Uterus (tissue), 4 donors: ENCODE data around the gene SNRNP25. TPM values are rescaled to one million over a fixed set of nuclear protein-coding genes. Genes with fewer than 3 reads are reported as not detected.

Source experiments
- DNase-seq, 2 donors: peaks; one replicate each; pipeline ENCODE4 v3.0.0-alpha.2; 2019 to 2020
- H3K27ac ChIP-seq, 2 donors: fragments of 200-600 bp; sonication (generic); 1 replicate in 1 of 2; 2 replicates in 1 of 2; pipeline ENCODE4 v1.5.1; 2016 to 2018
- H3K27me3 ChIP-seq, 2 donors: fragments of 200-600 bp; sonication (generic); one replicate each; pipeline ENCODE4 v1.5.1; 2018 to 2019; ENCODE audit warnings: control low read depth in 1 of 2
- H3K36me3 ChIP-seq, 2 donors: fragments of 200-600 bp; sonication (generic); one replicate each; pipeline ENCODE4 v1.5.1; 2019; ENCODE audit warnings: control low read depth in 1 of 2
- H3K4me1 ChIP-seq, 2 donors: fragments of 200-600 bp; sonication (generic); one replicate each; pipeline ENCODE4 v1.5.1; 2018 to 2019; ENCODE audit warnings: control low read depth in 1 of 2
- H3K4me3 ChIP-seq, 2 donors: fragments of 200-600 bp; sonication (generic); 1 replicate in 1 of 2; 2 replicates in 1 of 2; pipeline ENCODE4 v1.5.1; 2018 to 2019; ENCODE audit warnings: mild to moderate bottlenecking in 1 of 2
- H3K9me3 ChIP-seq, 2 donors: fragments of 200-600 bp; sonication (generic); one replicate each; pipeline ENCODE4 v1.5.1; 2019; ENCODE audit warnings: control low read depth in 1 of 2
- CTCF ChIP-seq, 4 experiments: fragments of 200-600 bp in 2 of 4; fragments of 450-650 bp in 2 of 4; sonication (generic) in 2 of 4; IDR thresholded peaks; one replicate each; pipeline ENCODE4 v1.5.1; 2016 to 2019; ENCODE audit warnings: antibody characterized with exemption in 4 of 4, mild to moderate bottlenecking in 2 of 4, moderate library complexity in 1 of 4
- POLR2A ChIP-seq, 2 donors: fragments of 450-650 bp; IDR thresholded peaks; one replicate each; pipeline ENCODE4 v1.6.1; 2016; ENCODE audit warnings: antibody characterized with exemption in 2 of 2, mild to moderate bottlenecking in 1 of 2, moderate library complexity in 1 of 2
- intact Hi-C: fragments of 100-400 bp; cut with DNase I; formaldehyde crosslinking; loops from one replicate; pipeline ENCODE4 v1.15.1; 2023; ENCODE audit warnings: low total_unique reads
- total RNA-seq, 4 donors: library from RNA; depleted of rRNA in 3 of 4; stranded (reverse); fragments of >200 nt in 3 of 4; gene quantifications; one replicate each; pipeline versions ENCODE4 v1.1.0 to v1.2.4, GENCODE V29; 2014 to 2023
- donor health status: DM: yes; HTN: yes; CAD: no.

The SNRNP25 gene
- total RNA-seq, 4 donors from 2014 or later: 8.0 to 38.4 (median 21.6) TPM

- intact Hi-C loops: no loop called here
- no peaks in the 10 kb centered on the region for H3K27me3 ChIP-seq
- peak overlapping the region; percentile 90 to 93 for H3K27ac ChIP-seq
- no peaks in the 10 kb centered on the region for H3K36me3 ChIP-seq
- DNase-seq: peak; percentile 87 to 91
- no peaks in the 10 kb centered on the region for H3K9me3 ChIP-seq
- H3K4me3 ChIP-seq: no peak overlapping the region
- peaks cover 5 to 37% of the 10 kb centered on the region in 2 donors for H3K4me1 ChIP-seq
- TF ChIP-seq CTCF (IDR thresholded peaks at IDR 0.05) (peak in 1 of 4 experiments; percentile 41), POLR2A (IDR thresholded peaks at IDR 0.05) (no peak)
Measured at GRCh38 chr16:75580-76501, 22.2 kb downstream of the SNRNP25 start.

- H3K4me1 ChIP-seq: peaks cover 5 to 33% of the 10 kb centered on the region in 2 donors
- no peaks in the 10 kb centered on the region for H3K27me3 ChIP-seq
- H3K27ac ChIP-seq: peak overlapping the region; percentile 90 to 93
- H3K36me3 ChIP-seq: no peaks in the 10 kb centered on the region
- TF ChIP-seq POLR2A (IDR thresholded peaks at IDR 0.05) (no peak), CTCF (IDR thresholded peaks at IDR 0.05) (no peak)
- peak; percentile 76 to 85 for DNase-seq
- H3K9me3 ChIP-seq: no peaks in the 10 kb centered on the region
- H3K4me3 ChIP-seq: peak overlapping the region in 1 of 2 donors; percentile 81
- intact Hi-C loops: no loop called here
Measured at GRCh38 chr16:76535-77272, 23.1 kb downstream of the SNRNP25 start.

- Histone ChIP-seq H3K36me3 (no peaks in the 10 kb centered on the region), H3K27me3 (no peaks in the 10 kb centered on the region), H3K4me1 (peaks cover 5 to 33% of the 10 kb centered on the region in 2 donors), H3K4me3 (peak overlapping the region; percentile 65 to 81), H3K27ac (peak overlapping the region; percentile 90 to 93), H3K9me3 (no peaks in the 10 kb centered on the region)
- peak; percentile 54 to 64 for DNase-seq
- intact Hi-C loops: no loop called here
- TF ChIP-seq POLR2A (IDR thresholded peaks at IDR 0.05) (no peak), CTCF (IDR thresholded peaks at IDR 0.05) (no peak)
Measured at GRCh38 chr16:77273-77806, 23.7 kb downstream of the SNRNP25 start.

GRCh38 chr16:77807-78443 is 24.3 kb downstream of the SNRNP25 start, which contains the start of gene MPG:
MPG (plus strand) TSS chr16:78225; CDS start chr16:78310, 85 bp downstream.
- Histone ChIP-seq H3K4me1 (peaks cover 5 to 29% of the 10 kb centered on the region in 2 donors), H3K36me3 (no peaks in the 10 kb centered on the region), H3K9me3 (no peaks in the 10 kb centered on the region), H3K4me3 (peak within 1 kb of the TSS; percentile 65 to 81), H3K27ac (peak within 1 kb of the TSS; percentile 90 to 93), H3K27me3 (no peaks in the 10 kb centered on the region)
- DNase-seq: peak; percentile 86 to 92
- intact Hi-C loops: no loop called here
- TF ChIP-seq POLR2A (IDR thresholded peaks at IDR 0.05): peak; percentile 70 to 91
- no peak for TF ChIP-seq CTCF (IDR thresholded peaks at IDR 0.05)
